Keratinocyte (primary cell): Measurements from ENCODE around the gene KIF1C. TPM values are rescaled to one million over a fixed set of nuclear protein-coding genes. Genes with fewer than 3 reads are reported as not detected.

Experiments used
- DNase-seq: peaks from one replicate; pipeline ENCODE4 v3.0.0-alpha.2; 2011; ENCODE audit warnings: low read depth, missing footprints, low spot score
- FAIRE-seq: peaks from 2 replicates; lab custom pipeline; 2011; peaks lifted over from hg19 to GRCh38; lab: Jason Lieb, UNC
- H2AFZ ChIP-seq: 2 replicates; pipeline ENCODE4 v1.6.0; 2012; ENCODE audit warnings: low read length, control low read depth, inconsistent platforms; ENCODE audit not compliant: control insufficient read depth
- H3K27ac ChIP-seq: 2 replicates; pipeline ENCODE4 v1.5.1; 2011; ENCODE audit warnings: low read length; ENCODE audit not compliant: control insufficient read depth, insufficient read depth
- H3K27me3 ChIP-seq: 3 replicates; pipeline ENCODE4 v1.6.0; 2011; ENCODE audit warnings: low read length; ENCODE audit not compliant: control insufficient read depth, insufficient read depth; ENCODE audit errors: extremely low read depth
- H3K36me3 ChIP-seq, 2 experiments: 2 replicates in 1 of 2; 3 replicates in 1 of 2; pipeline ENCODE4 v1.5.1; 2011; ENCODE audit warnings: low read length in 2 of 2, mild to moderate bottlenecking in 1 of 2; ENCODE audit not compliant: control insufficient read depth in 2 of 2, insufficient read depth in 2 of 2; ENCODE audit errors: extremely low read depth in 1 of 2
- H3K4me1 ChIP-seq: 3 replicates; pipeline ENCODE4 v1.5.1; 2011; ENCODE audit warnings: low read length; ENCODE audit not compliant: control insufficient read depth, insufficient read depth; ENCODE audit errors: extremely low read depth
- H3K4me2 ChIP-seq: 3 replicates; pipeline ENCODE4 v1.6.0; 2011; ENCODE audit warnings: low read depth, low read length; ENCODE audit not compliant: control insufficient read depth, insufficient read depth; ENCODE audit errors: extremely low read depth
- H3K4me3 ChIP-seq, 3 experiments: fragments of 200-600 bp in 1 of 3; sonication (generic) in 1 of 3; 2 replicates in 2 of 3; 3 replicates in 1 of 3; pipeline ENCODE4 v1.5.1; 2011 to 2016; ENCODE audit warnings: low read length in 3 of 3, mild to moderate bottlenecking in 3 of 3, control low read depth in 2 of 3, inconsistent platforms in 1 of 3, low read depth in 1 of 3, mixed read lengths in 1 of 3, mixed run types in 1 of 3, moderate library complexity in 1 of 3; ENCODE audit not compliant: control insufficient read depth in 2 of 3, insufficient read depth in 2 of 3; ENCODE audit errors: extremely low read depth in 1 of 3
- H3K79me2 ChIP-seq: 2 replicates; pipeline ENCODE4 v1.6.0; 2012; ENCODE audit warnings: low read length; ENCODE audit not compliant: control insufficient read depth, insufficient read depth
- H3K9ac ChIP-seq: 3 replicates; pipeline ENCODE4 v1.6.0; 2011; ENCODE audit warnings: low read length; ENCODE audit not compliant: control insufficient read depth, insufficient read depth; ENCODE audit errors: extremely low read depth
- H3K9me1 ChIP-seq: 3 replicates; pipeline ENCODE4 v1.6.0; 2011; ENCODE audit warnings: low read length; ENCODE audit not compliant: control insufficient read depth, insufficient read depth; ENCODE audit errors: extremely low read depth
- H3K9me3 ChIP-seq: 2 replicates; pipeline ENCODE4 v1.5.1; 2012; ENCODE audit warnings: low read depth, low read length; ENCODE audit not compliant: control insufficient read depth
- H4K20me1 ChIP-seq: 3 replicates; pipeline ENCODE4 v1.6.0; 2011; ENCODE audit warnings: low read length; ENCODE audit not compliant: control insufficient read depth, insufficient read depth; ENCODE audit errors: extremely low read depth
- CTCF ChIP-seq, 3 experiments: IDR thresholded peaks in 1 of 3; conservative IDR thresholded peaks in 1 of 3; optimal IDR thresholded peaks in 1 of 3; 2 replicates in 2 of 3; 3 replicates in 1 of 3; pipeline versions ENCODE3 to v1.5.1; 2011; ENCODE audit warnings: low read length in 3 of 3, mild to moderate bottlenecking in 3 of 3, moderate library complexity in 2 of 3, control low read depth in 1 of 3, inconsistent platforms in 1 of 3; ENCODE audit not compliant: insufficient read depth in 2 of 3; ENCODE audit errors: extremely low read depth in 1 of 3
- EZH2 ChIP-seq: IDR thresholded peaks from one replicate; pipeline ENCODE4 v1.6.1; 2012; ENCODE audit warnings: inconsistent platforms, mild to moderate bottlenecking, low read length, moderate library complexity
- dilution Hi-C: fragments of 300-500 bp; cut with MboI; formaldehyde crosslinking; loops from one replicate; pipeline ENCODE4 v1.7.0; 2020; ENCODE audit warnings: low sequenced_read_pairs; ENCODE audit not compliant: extremely low pct_ligation_motif_present
- polyA plus RNA-seq, 5 experiments: library from polyadenylated mRNA; depleted of rRNA in 3 of 5; stranded (reverse) in 3 of 5; stranded (forward) in 1 of 5; unstranded in 1 of 5; fragments of >200 nt; gene quantifications; 1 replicate in 1 of 5; 2 replicates in 3 of 5; 3 replicates in 1 of 5; pipeline versions ENCODE4 v1.2.1 to v1.2.3, GENCODE V29; 2011 to 2012; ENCODE audit warnings: missing spikeins in 2 of 5, low read depth in 1 of 5, low replicate concordance in 1 of 5

KIF1C gene
- polyA plus RNA-seq, 1 donor (not counting 4 experiments of a cell fraction or from before 2014, with no cell fraction given), result 93.7 TPM

GRCh38 chr17:5023588-5024147, 25.9 kb downstream of the KIF1C start:
- Histone ChIP-seq H2AFZ (no peak overlapping the region), H4K20me1 (no peaks in the 10 kb centered on the region), H3K4me2 (no peak overlapping the region), H3K36me3 (peaks cover 31 to 46% of the 10 kb centered on the region in 2 experiments), H3K9me3 (no peaks in the 10 kb centered on the region), H3K27ac (no peak overlapping the region), H3K4me3 (no peak overlapping the region), H3K9me1 (no peaks in the 10 kb centered on the region), H3K9ac (no peak overlapping the region), H3K79me2 (no peaks in the 10 kb centered on the region), H3K4me1 (peaks cover 4% of the 10 kb centered on the region), H3K27me3 (no peaks in the 10 kb centered on the region)
- FAIRE-seq, result no peak
- DNase-seq, result no peak
- dilution Hi-C loops, result no loop called here
- TF ChIP-seq EZH2 (no peak), CTCF (optimal IDR thresholded peaks at IDR 0.05 in 1 of 3, IDR thresholded peaks at IDR 0.05 in 1 of 3, conservative IDR thresholded peaks at IDR 0.05 in 1 of 3; ENCODE audit: extremely low read depth in 1 of 3, insufficient read depth in 2 of 3, low read length in 3 of 3) (no peak)

- no peak overlapping the region for H2AFZ ChIP-seq
- TF ChIP-seq EZH2 (no peak), CTCF (optimal IDR thresholded peaks at IDR 0.05 in 1 of 3, IDR thresholded peaks at IDR 0.05 in 1 of 3, conservative IDR thresholded peaks at IDR 0.05 in 1 of 3; ENCODE audit: extremely low read depth in 1 of 3, insufficient read depth in 2 of 3, low read length in 3 of 3) (no peak)
- FAIRE-seq (no peak), DNase-seq (no peak)
- H3K36me3 ChIP-seq, result peaks cover 25 to 40% of the 10 kb centered on the region in 2 experiments
- no peaks in the 10 kb centered on the region for H3K9me1 ChIP-seq
- H3K4me2 ChIP-seq, result no peak overlapping the region
- dilution Hi-C loops, result no loop called here
- no peaks in the 10 kb centered on the region for H3K9me3 ChIP-seq
- no peak overlapping the region for H3K9ac ChIP-seq
- H3K4me3 ChIP-seq, result no peak overlapping the region
- no peak overlapping the region for H3K27ac ChIP-seq
- peaks cover 4% of the 10 kb centered on the region for H3K4me1 ChIP-seq
- H3K27me3 ChIP-seq, result no peaks in the 10 kb centered on the region
- H3K79me2 ChIP-seq, result no peaks in the 10 kb centered on the region
- no peaks in the 10 kb centered on the region for H4K20me1 ChIP-seq
Measured at GRCh38 chr17:5024604-5025003, 26.9 kb downstream of the KIF1C start.
